SK-MEL-5 (cell line): ENCODE data around the gene OGDHL. TPM values are rescaled to one million over a fixed set of nuclear protein-coding genes. Genes with fewer than 3 reads are reported as not detected.
A peak's percentile ranks its signal among the peaks of the same experiment; 100 is the strongest.

ENCODE experiments used
- DNase-seq: peaks from one replicate; pipeline ENCODE4 v3.0.0-alpha.2; 2016; ENCODE audit warnings: low read depth, low spot score
- in situ Hi-C: cut with HindIII; loops from 2 replicates; pipeline ENCODE4 v1.10.0; 2016; ENCODE audit warnings: low sequenced_read_pairs, high pct_unique_total_duplicates, low pct_unique_long_range_greater_than_20kb
- total RNA-seq: library from RNA; depleted of rRNA; stranded (reverse); fragments of >200 nt; shearing (Covaris generic); gene quantifications from 2 replicates; pipeline ENCODE4 v1.2.3, GENCODE V29; 2014

Gene OGDHL
- total RNA-seq, 1 experiment from 2014 or later, result 15.8 TPM

GRCh38 chr10:49744924-49745605 is 17.1 kb downstream of the OGDHL start:
- in situ Hi-C loops, result no loop called here

DNA sequence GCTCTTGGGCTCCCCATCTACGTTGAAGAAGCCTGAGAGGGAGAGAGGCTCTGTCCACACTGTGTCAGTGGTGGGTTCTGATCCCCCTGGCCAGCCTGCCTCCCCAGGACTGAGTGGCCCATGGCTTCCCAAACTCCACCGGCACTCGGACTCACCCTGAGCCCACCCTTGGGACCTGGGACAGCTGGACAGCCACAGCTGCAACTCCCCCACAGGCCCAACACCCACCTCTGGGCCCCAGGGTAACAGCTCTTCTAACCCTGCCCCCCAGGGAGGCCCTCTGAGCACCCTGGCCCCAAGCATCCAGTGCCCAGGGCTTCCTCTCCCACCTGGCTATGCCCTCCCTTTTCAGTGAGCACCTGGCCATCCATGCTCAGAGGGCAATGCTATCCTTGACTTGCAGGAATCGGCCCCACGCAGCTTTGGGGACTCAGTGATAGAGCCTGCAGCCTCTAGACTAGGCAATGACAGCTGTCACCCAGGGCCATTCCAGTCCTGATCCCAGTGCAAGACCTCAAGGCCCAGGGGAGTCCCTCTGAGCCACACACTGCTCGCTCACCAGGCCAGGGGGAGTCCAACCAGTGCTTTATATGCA is 17.9 kb downstream of the OGDHL start:
- in situ Hi-C loops, result no loop called here
- DNase-seq, result no peak

More at GRCh38 chr10:49744924-49745605, 17.1 kb downstream of the OGDHL start:
- DNase-seq, result peak; percentile 7

- in situ Hi-C loops, result no loop called here
- DNase-seq, result no peak
Observed at GRCh38 chr10:49743464-49744075, 18.6 kb downstream of the OGDHL start.

GRCh38 chr10:49742683-49743463 is 19.2 kb downstream of the OGDHL start:
- in situ Hi-C loops, result no loop called here
- no peak for DNase-seq

DNA sequence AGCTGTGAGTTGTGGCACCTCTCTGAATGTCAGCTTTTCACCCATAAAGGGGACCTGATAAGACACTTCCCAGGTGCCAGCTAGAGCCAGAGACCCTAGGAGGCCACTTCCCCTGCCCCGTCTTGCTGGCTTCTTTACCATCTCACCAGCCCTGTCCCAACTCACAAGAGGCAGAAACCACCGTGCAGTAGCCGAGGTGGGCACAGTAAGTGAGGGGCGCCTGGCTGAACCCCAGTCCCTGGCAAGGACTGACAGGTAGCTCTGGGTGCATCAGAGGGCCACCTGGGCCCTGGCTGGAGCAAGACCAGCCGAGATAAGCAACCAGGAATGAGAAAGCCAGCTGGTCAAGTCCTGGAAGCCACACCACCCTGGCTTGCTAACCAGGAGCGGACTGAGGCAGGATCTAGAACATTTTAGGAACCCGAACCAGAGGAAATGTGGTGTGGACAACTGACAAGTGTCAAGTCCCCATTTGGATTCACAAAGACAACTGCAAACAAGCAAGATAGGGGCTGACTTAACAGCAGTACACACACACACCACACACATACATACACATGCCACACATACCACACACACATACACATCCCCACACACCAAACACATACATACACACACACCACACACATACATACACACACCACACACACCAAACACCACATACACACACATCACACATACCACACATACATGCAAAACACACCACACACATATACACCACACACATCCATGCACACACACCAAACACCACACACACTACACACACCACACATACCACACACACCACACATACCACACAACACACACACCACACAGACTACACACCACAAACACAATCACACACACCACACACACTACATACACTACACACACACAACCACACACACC is 20.8 kb downstream of the OGDHL start:
- no peak for DNase-seq
- in situ Hi-C loops, result no loop called here

- DNase-seq, result no peak
- in situ Hi-C loops, result no loop called here
Observed at GRCh38 chr10:49740346-49741107, 21.6 kb downstream of the OGDHL start.

DNA sequence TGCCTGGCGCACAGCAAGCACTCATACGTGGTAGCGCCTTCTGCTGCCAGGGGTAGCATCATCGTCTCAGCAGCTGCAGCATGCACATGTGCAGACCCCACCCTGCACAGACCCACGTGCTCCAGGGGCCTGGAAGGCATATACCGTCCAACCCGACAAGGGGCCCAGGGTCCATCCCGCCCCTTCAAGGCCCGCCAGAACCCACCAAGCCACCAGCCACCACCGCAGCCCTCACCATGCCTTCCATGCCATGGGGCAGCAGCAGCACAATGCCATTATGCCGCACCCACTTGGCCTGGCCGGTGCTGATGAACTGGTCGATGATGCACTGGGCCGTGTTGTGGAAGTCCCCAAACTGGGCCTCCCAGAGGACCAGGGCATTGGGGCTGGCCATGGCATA is 22.7 kb downstream of the OGDHL start:
- DNase-seq, result no peak
- in situ Hi-C loops, result no loop called here

DNA sequence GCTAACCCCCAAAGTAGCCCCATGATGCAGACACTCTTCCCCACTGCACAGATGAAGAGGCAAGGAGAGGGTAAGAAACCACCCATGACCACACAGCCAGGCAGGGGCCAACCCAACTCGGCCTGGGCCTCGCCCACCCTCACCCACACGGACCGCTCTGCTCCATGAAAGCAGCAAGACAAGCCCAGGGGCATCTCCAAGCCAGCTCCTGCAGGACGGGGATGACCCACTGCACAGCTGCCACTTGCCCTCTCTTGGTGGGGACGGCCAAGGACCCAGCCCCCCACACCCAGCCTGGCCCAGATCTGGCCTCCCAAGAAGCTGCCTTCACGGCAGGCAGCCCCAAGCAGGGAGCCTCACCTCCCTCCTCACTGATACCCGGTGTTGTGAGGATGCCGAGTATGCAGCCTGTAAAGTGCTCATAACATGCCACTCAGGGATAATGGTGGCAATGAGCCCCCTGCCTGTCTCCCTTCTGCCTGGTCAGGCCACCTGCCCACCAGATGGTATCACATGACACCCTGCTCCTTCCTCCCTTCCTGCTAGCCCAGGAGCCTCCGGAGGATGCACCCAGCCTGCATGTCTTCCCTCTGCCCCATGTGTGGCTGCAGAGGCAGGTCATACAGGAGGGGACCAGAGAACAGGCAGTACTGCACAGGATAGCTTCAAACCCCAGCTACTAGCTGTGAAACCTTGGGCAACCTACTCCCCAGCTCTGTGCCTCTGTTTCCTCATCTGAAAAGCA is 23.3 kb downstream of the OGDHL start:
- DNase-seq, result no peak
- in situ Hi-C loops, result no loop called here

- DNase-seq, result no peak
- in situ Hi-C loops, result no loop called here
Observed at GRCh38 chr10:49737474-49738201, 24.5 kb downstream of the OGDHL start.

DNA sequence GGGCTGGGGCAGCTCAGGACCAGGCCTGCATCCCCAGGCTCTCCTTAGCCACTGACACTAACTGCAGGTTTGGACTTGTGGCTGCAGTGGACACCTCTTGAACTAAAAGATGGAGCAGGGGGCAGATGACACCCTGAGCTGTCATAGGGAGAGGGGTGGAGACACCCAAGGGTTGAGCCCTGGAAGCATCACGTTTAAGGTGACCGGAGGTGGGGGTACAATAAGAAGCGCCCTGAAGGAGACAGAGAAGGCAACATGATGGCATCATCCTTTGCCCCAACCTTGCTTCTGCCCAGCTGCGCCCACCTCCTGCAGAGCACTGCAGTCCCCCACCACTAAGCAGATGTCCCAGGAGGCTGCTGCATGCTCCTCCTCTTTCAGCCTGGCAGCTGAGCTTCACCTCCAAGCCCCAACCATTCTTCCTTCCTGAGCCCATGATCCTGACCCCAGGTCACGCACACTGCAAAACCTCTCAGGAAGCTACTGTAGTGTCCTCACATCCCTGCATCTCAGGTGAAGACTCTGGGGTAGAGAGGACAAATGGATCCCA is 25.5 kb downstream of the OGDHL start:
- no peak for DNase-seq

GRCh38 chr10:49735848-49736563 is 26.1 kb downstream of the OGDHL start:
- no peak for DNase-seq
- in situ Hi-C loops, result no loop called here

More for the DNA sequence above, 25.5 kb downstream of the OGDHL start:
- in situ Hi-C loops, result no loop called here

- DNase-seq, result no peak
- in situ Hi-C loops, result no loop called here
Observed at GRCh38 chr10:49735161-49735560, 27.0 kb downstream of the OGDHL start.

- DNase-seq, result no peak
- in situ Hi-C loops, result no loop called here
Observed at GRCh38 chr10:49734676-49735075, 27.4 kb downstream of the OGDHL start.

DNA sequence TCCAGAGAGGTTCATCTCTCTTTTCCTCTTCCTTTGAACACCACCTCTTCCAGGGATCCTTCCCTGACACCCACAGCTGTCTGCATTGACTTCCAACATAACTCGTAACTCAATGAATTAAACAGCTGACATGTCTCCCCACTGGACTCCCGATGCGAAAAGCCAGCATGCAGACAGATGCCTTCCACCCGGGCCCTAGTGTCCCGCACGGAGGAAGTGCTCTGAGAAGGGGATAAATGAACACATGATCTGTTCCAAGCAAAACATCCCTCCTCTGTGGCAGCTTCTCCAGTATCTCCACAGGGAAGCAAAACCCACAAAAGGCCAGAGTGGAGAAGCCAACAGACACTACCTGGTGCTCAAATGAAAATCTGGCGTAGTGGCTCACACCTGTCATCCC is 28.3 kb downstream of the OGDHL start:
- DNase-seq, result no peak
- in situ Hi-C loops, result no loop called here

GRCh38 chr10:49726593-49726992 is 35.5 kb downstream of the OGDHL start:
- in situ Hi-C loops, result no loop called here
- no peak for DNase-seq
